ENCODE measurements around the gene PPP1R3E. TPM values are rescaled to one million over a fixed set of nuclear protein-coding genes. Genes with fewer than 3 reads are reported as not detected.
"Not testable (repeated sequence)": the region's sequence is repeated elsewhere in the genome, so short reads cannot be mapped to it uniquely, and the experiment has no call there.

Gene PPP1R3E
- polyA plus RNA-seq (ENCODE audit: insufficient read length in 12 of 12) = 10 to 100 TPM in 11 of 12 donors, not detected in 1; 11.7 to 27.1 (median 19.2) TPM
- long read RNA-seq, donor 1, partial matches to known transcripts = 0 of 1 reads
- long read RNA-seq, donor 1, other reads (novel, unspliced or antisense) = 0 of 1 reads
- long read RNA-seq, donor 2 = 0 reads
- long read RNA-seq, donor 3 = 0 reads
- long read RNA-seq, donor 4 = 0 reads
- long read RNA-seq, donor 5 = 0 reads
- long read RNA-seq, donor 6, partial matches to known transcripts = 75 of 75 reads
- long read RNA-seq, donor 6, other reads (novel, unspliced or antisense) = 0 of 75 reads
- long read RNA-seq, donor 7, partial matches to known transcripts = 107 of 108 reads
- long read RNA-seq, donor 7, other reads (novel, unspliced or antisense) = 0 of 108 reads
- long read RNA-seq, donor 8, full-length matches to known transcripts = 1 of 1 reads
- long read RNA-seq, donor 8, partial matches to known transcripts = 0 of 1 reads
- long read RNA-seq, donor 8, other reads (novel, unspliced or antisense) = 0 of 1 reads
- long read RNA-seq, donor 9 = 0 reads
- long read RNA-seq, donor 10 = 0 reads
- long read RNA-seq, donor 11, partial matches to known transcripts = 385 of 385 reads
- long read RNA-seq, donor 11, other reads (novel, unspliced or antisense) = 0 of 385 reads

DNA sequence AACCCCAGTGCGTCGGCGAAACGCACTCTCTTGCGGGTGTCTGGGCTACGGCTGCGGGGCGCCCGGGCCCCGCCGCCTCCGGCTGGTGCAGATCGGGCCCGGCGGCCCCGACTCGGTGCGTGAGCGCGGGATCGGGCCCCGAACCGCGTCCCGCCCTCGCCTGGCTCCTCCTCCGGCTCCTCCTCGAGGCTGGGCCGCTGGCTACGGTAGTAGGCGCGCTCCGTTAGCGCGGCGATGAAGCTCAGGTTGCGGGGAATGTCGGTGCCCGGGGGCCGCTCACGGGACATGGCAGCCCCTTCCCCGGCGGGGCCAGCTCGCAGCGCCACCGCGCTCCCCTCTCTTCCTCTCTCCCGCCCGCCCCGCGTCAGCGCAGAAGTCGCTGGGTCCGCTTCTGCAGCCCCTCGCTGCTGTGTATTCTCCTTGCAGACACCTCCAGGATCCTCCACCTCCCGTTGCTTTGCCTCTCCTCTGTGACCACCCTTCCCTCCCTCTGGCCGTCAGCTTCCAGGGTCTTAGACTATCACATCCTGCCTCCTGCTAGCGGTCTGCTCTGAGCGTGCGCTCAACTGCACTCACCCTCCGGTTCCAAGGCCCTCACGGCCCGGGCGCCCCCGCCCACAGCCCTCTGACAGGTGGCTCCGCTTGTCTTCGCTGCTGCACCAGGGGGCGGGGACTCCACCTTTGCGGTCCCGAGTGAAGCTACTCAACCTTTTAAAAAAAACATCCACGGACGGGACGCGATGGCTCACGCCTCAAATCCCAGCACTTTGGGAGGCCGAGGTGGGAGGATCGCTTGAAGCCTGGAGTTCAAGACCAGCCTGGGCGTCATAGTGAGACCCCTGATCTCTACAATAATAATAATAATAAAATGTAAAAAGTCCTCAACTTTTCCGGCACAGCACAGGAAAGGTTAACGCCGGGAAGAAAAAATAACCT, at the start of gene PPP1R3E:
PPP1R3E (minus strand) TSS at position 570 of the 936 bp plus-strand sequence; CDS start at position 287, 283 bp downstream.
- DNase-seq = peak; percentile 62

- DNase-seq = no peak
These were observed 49.2 kb upstream of the PPP1R3E start for GRCh38 chr14:23351681-23352505.

DNA sequence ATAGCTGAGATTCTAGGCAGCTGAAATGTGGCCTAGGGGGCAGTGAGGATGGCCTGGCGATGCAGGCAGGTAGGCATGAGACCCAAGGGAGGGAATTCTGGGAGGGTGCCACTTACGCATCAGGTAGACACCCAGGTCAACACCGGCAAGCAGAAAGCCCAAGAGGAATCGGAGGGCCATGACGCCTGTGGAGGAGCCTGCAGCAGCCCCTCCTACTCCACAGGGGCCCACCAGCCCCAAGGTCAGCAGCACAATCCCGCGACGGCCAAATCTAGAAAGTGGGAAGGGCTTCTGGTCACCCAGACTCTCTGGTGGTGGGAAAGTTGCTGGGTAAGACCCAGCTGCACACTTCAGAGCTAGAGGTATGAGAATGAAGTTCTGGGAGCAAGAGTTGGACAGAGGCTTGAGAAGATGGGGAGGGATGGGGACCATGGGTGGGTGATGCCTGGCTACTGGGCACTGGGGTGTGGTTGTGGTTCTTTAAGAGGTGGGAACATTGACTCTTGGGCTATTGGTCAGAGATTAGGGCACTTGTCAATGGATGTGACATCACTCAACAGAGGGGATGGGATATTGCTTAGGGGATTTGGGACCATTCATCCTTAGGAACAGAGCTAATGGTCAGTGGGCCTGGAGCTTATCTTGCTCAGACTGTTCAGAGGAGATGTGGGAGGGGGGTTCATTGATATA, 46.6 kb upstream of the PPP1R3E start:
- no peak for DNase-seq

DNA sequence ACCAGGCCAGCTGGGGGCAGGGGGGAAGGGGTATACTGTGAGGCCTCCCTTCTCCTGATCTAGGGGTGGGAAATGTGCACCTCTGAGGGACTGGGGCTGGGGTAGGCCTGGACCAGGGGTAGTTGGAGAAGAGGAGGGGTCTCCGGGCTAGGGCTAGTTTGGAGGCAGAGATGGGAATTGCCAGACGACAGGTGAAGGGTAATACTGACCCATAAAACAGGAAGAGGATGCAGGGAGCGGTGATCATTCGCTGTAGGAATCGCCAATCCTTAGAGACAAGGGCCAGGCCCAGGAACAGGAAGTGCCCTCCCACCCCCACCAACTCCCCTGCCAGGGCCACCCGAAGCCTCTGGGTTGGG, 45.6 kb upstream of the PPP1R3E start:
- DNase-seq = no peak

DNA sequence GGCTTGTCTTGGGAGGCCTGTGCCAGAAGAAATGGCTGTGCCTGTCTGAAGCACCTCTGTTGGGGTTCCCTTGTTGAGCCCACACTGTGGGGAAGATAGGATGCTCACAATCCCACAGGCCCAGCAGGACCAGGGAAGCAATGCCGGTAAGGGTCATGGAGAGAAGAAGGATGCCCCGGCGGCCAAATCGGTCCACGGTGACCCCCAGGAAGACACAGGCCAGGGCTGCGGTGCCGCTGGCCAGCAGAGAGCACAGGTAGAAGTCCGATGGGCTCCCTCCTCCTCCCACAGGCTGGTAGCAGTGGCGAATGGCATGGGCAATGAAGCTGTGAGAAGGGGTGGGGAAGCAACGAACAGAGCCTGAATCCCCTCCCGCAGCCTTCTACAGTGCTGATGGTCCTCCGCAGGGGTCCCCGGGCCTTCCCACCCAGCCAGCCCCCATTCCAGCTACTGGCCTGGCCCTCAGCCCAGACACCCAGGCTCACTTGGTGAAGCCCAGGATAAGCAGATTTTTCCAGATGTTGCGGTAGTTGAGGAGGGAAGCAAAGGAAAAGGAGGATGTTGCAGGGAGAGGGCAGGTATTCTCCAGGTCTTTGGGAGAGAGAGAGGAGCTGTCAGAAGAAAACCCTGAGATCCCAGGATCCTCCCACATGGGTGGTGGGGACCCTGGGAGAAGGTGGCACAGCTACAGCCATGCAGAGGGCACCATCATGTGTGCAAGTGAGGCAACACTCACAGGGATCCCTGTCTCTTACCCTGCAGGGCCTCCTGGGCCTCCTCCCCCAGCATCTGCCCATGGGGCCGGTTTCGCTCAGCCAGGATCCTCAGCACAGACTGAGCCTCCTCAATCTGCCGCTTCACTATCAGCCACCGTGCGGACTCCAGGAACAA, 45.0 kb upstream of the PPP1R3E start:
- no peak for DNase-seq

DNA sequence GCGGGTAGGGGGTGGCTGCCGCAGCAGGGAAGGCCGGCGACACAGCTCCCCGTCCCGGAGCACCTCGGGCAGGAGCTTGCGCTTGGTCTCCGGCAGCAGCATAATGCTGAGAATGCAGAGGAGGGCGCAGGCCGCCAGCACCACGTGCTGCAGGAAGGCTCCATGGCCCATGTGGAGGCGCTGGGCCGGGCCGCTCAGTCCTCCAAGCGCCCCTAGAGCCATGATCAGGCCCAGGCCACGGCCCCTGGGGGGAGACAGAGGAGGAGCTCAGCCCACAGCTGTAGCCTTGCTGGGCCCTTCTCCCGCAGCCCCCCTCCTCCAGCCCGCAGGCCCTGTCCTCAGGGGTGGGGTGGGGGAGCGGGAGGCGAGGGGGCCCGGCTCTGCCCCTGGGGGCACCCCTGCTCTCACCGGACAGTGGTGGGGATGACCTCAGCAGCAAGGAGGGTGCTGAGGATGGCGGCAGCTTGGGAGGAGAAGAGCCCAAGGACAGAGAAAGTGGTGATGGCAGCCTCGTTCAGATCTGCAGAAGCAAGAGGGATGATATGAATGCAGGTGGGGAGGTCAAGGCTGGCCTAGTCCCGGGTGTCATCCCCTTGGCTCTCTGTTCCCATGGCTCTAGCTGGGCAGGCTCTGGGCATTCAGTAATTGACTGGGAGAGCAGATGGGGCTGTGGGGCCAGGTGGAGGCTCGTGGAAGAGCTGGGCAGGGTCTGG, 44.2 kb upstream of the PPP1R3E start:
- DNase-seq = no peak

DNA sequence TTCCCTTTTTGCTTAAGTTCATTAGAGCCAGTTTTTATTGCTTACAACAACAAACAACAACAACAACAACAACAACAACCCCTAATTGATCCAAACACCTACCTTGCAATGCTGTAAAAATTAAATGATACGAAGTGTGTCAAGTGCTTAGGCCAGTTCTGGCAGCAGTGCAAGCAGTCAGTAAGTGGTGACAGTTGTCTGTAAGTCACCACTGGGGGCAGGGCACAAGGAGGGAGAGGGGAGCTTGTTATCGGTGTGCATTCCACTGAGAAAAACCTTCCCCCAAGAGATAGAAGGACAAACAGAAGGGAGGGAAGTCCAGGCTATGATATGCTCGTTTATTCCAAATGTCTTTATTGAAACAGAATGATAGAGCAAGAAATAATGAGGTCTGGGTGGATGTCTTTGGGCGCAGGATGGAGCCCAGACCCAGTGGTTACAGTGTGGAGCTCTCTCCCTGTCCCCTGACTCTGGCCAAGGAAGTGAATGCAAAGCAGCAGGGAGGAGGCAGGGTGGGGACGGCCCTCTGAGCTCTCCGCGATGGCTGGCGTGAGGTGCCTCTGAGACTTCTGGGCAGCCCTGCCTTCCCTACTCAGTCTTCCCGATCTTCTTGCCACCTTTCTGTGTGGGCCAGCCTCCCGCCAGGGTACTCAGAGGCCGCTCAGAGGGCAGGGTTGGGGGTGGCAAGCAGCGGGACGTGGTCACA, 43.5 kb upstream of the PPP1R3E start:
- no peak for DNase-seq

- no peak for DNase-seq
These were observed 41.8 kb upstream of the PPP1R3E start for GRCh38 chr14:23344481-23344880.

DNA sequence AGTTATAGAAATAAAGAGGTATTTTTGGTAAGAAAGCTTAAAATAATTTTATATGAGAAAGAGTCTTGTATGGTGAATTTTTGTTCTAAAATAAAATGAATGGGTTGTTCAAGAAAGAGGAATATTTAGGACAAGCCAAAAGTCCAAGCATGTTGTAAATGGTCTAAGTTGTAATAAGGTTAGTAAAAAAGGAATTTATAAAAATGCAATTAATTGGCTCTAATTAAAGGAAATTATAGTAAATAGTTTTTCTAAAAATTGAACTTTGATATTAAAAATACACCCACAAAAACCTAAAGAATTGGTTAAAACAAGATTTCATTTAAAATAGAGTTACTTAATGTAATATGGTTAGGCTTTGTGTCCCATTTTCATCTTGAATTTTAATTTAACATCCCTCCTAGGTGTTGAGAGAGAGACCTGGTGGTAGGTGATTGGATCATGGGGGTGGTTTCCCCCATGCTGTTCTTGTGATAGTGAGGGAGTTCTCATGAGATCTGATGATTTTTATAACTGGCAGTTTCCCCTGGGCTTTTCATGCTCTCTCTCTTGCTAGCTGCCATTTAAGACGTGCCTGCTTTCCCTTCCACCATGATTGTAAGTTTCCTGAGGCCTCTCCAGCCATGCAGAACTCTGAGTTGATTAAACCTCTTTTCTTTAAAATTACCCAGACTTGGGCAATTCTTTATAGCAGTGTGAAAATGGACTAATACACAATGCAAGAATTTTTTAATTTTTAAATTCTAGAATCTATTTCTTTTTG, 37.0 kb upstream of the PPP1R3E start:
- no peak for DNase-seq

DNA sequence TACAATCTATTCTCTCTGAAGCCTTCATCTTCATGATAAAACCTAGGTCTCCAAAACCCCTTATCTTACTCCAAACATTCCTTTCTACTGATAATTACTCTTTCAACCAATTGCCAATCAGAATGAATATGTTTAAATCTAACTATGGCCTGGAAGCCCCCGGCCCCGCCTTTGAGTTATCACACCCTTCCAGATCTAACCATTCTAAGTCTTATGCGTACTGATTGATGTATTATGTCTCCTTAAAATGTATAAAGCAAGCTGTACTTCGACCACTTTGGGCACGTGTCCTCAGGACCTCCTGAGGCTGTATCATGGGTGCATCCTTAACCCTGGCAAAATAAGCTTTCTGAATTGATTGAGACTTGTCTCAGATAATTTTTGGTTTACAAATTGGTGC, 33.0 kb upstream of the PPP1R3E start:
- DNase-seq = no peak

- DNase-seq = peak; percentile 84
These were observed 25.5 kb upstream of the PPP1R3E start for GRCh38 chr14:23327947-23328744.

DNA sequence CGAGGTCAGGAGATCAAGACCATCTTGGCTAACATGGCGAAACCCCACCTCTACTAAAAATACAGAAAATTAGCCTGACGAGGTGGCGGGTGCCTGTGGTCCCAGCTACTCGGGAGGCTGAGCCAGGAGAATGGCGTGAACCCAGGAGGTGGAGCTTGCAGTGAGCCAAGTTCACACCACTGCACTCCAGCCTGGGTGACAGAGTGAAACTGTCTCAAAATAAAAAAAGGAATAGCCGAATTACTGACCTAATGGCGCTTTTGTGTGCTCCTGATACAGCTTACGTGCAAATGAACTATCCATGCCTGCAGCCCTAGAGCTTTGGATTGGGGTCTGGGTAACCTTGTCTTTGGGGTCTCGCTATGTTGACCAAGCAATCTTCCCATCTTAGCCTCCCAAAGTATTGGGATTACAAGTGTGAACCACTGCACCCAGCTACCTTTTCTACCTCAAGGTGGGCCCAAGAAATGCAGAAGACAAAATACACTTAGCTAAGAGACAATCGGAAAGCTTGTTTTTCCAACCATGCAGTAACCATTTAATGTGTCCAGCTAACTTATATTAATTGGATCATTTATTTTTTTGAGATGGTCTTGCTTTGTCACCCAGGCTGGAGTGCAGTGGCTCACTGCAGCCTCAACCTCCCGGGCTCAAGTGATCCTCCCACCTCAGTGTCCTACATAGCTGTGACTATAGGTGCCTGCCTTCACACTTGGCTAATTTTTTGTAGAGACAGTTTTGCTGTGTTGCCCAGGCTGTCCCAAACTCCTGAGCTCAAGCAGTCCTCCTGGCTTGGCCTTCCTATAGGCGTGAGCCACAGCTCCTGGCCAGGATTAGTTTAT, 24.1 kb upstream of the PPP1R3E start:
- DNase-seq = no peak

GRCh38 chr14:23325746-23326145, 23.1 kb upstream of the PPP1R3E start:
- DNase-seq = not testable (repeated sequence)

DNA sequence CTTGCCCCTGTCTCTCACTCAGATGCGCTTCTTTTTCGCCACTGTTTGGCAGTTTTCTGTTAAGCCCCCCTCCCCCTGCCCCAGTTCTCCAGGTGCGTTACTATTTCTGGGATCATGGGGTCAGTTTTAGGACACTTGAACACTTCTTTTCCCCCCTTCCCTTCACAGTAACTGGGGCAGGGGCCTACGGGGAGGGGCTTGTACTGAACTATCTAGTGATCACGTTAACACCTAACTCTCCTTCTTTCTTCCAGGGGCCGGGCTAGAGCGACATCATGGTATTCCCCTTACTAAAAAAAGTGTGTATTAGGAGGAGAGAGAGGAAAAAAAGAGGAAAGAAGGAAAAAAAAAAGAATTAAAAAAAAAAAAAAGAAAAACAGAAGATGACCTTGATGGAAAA, 22.3 kb upstream of the PPP1R3E start:
- no peak for DNase-seq

GRCh38 chr14:23324455-23324846, 21.8 kb upstream of the PPP1R3E start:
- DNase-seq = no peak
